ENCODE data around the gene CLIP1.
"Not testable (repeated sequence)": the region's sequence is repeated elsewhere in the genome, so short reads cannot be mapped to it uniquely, and the experiment has no call there.

Gene CLIP1

GRCh38 chr12:122429043-122429442 is 6.6 kb upstream of the CLIP1 start:
- DNase-seq: not testable (repeated sequence)

DNA sequence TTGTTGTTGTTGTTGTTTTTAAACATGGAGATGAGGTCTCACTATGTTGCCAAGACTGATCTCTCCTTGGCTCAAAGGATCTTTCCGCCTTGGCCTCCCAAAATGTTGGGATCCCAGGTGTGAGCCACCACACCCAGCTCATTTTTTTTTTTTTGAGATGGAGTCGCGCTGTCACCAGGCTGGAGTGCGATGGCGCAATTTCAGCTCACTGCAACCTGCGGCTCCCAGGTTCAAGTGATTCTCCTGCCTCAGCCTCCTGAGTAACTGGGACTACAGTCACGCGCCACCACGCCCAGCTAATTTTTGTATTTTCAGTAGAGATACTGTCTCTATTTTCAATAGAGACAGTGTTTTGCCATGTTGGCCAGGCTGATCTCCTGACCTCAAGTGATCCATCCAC is 4.9 kb upstream of the CLIP1 start:
- DNase-seq: no peak

DNA sequence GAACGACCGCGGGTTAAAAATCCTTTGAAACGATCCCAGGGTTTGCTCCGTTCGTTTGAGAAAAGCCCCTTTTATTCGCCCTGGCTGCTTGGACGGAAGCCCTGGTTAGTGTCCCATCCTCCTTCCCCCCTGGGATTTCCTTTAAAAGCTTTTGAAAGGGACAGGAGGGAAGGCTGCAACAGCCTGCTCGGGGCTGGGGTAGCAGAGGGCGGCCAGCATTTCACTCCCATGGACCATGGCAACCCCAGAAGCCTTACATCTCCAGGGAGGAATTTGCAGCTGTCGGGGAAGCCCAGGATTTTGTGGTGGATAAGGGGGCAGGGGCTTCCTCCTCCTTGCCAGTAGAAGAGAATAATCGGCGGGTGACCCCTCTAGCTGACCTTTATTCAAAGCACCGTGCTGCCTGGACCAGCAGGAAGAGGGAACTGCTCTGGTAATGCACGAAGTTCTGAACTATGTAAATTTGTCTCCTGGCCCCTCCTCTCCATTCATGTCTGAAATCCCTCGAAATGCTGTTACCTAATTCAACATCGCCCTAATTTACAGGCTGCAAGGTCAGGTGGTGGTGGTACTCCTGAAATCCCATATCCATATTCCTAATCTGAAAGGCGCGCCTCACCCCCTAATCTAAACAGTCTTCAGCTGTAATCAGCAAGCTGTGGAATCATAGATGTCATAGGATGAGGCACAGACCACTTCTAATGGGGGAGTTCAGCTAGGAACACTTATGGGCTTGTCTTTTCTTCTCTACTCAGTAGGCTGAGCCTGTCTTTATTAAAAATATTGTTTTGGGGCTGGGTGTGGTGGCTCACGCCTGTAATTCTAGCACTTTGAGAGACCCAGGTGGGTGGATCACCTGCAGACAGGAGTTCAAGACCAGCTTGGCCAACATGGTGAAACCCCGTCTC is 1.0 kb upstream of the CLIP1 start:
- DNase-seq: peak; percentile 87

DNA sequence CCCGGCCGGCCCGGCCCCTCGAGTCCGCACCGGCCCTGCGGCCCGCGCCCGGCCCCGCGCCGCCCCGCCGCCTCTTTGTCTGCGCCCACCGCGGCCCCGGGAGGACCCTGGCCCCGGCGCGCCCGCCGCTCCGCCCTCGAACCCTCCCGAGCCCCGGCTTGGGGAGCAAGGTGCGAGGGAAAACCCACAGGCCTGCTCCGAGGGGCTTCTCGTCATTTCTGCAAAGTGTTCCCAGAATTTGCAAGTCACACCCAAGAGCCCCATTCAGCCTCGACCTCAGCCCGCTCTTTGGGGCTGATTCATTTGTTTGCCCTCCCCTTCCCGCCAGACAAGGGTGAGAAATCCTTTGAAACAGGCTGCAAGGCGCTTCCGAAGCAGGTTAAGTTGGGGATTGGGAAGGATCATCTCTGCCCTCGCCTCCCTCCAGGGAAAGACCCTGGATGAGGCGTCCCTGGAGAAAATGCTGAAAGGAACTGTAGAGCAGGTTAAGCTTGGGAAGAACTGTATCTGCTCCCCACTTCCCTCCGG is 325 bp upstream of the CLIP1 start:
- DNase-seq: no peak

GRCh38 chr12:122421187-122421820 is 1.2 kb downstream of the CLIP1 start:
- DNase-seq: peak; percentile 83

DNA sequence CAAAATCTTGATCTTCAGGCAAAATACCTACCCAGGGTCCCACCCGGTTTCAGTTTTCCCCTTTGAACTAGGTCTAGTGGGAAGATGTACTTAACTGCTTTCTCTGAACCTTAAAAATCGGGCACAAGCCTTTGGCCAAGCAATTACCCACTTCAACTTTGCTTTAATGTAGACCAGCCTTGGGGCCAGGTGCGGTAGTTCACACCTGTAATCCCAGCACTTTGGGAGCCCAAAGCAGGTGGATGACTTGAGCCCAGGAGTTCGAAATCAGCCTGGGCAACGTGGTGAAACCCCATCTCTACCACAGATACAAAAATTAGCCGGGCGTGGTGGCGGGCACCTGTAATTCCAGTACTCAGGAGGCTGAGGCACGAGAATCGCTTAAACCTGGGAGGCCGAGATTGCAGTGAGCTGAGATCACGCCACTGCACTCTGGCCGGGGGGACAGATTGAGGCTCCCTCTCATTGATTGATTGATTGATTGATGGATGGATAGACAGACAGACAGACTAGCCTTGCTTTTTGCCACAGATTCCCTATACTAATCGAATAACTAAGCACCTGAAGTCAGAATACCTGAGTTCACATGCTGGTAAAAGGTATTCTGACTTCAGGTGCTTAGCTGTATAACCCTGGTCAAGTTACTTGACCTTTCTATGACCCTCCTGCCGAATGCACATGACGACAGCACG is 1.9 kb downstream of the CLIP1 start:
- DNase-seq: no peak

DNA sequence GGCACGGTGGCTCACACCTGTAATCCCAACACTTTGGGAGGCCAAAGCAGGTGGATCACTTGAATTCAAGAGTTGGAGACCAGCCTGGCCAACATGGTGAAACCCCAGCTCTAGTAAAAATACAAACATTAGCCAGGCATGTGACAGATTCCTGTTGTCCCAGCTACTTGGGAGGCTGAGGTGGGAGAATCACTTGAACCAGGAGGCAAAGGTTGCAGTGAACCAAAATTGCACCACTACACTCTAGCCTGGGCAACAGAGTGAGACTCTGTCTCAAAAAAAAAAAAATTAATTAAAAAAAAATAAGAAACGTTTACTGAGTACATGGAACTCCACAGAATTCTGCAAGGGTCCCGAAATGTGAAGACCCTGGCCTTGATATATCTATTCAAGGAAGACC is 3.4 kb downstream of the CLIP1 start:
- DNase-seq: not testable (repeated sequence)

DNA sequence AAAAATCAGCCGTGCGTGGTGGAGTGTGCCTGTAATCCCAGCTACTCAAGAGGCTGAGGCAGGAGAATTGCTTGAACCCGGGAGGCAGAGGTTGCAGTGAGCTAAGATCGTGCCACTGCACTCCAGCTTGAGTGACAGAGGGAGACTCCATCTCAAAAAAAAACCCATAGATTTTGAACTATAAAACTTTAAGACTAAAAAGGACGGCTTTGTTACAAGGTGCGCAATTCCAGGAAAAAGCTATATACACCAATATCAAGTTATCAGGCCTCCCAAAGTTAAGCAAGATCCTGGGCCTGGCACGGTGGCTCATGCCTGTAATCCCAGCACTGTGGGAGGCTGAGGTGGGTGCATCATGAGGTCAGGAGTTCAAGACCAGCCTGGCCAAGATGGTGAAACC is 6.8 kb downstream of the CLIP1 start:
- DNase-seq: not testable (repeated sequence)

- DNase-seq: no peak
Observed at GRCh38 chr12:122413516-122414404, 8.7 kb downstream of the CLIP1 start.

DNA sequence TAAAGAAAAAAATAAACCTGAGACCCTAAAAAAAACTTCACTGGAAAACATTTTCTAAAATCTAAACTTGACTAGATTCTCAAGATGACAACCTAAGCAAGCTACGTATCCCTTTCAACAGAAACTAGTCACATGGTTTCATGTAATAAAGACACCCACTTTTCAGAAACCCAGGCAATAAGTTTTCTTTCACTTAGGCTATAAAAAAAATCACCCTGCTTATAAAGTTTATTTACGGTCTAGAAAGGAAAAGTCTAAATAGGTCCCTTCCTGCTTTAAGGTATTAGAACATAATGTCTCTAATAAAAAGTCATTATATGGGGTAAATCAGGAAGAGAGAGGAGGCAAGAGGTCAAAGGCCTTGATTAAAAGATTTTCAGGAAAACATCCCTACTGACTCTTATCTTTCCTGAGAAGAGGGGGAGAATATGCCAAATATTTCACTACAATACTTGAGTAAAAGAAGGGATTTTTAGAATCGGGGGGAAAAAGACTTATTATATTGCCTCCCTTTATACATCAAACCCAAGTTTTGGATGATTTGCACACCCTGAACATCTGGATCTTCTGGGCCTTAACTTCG is 9.5 kb downstream of the CLIP1 start:
- DNase-seq: no peak

GRCh38 chr12:122411537-122411936 is 10.9 kb downstream of the CLIP1 start:
- DNase-seq: no peak

DNA sequence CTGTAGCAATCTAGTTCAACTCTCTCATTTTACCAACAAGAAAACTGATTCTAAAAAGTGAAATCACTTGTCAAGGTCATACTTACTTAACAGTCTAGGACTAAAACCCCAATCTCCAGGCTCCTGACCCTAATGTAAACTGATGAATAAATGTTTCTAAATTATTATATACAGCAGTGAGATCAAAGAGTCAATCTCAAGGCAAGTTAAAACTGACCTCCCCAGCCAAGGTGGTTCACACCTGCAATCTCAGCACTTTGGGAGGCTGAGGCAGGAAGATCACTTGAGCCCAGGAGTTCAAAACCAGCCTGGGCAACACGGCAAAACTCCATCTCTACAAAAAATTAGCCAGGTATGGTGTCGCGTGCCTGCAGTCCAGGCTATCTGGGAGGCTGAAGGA is 15.3 kb downstream of the CLIP1 start:
- no peak for DNase-seq

DNA sequence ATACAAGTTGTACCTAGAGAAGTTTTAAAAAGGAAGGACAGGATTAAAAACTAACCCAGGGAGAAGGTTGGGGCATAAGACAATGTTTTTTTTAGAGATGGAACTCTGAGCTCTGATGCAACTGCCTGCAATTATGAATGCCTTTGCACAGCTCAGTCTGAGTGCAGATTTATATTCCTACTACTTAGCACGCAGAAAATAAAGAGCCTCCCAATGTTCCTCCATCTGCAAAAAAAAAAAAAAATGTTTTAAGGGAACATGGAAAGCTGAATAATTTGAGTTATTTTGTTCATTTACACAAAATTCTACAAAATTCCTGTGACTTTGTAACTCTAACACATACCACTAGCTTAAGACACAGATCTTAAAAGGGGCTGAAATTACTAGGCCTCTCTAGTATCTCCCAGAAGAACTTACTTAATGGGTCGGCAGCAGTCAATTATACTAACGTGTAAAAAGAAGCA is 15.7 kb downstream of the CLIP1 start:
- no peak for DNase-seq

- DNase-seq: no peak
Observed at GRCh38 chr12:122403831-122404230, 18.6 kb downstream of the CLIP1 start.

GRCh38 chr12:122403115-122403770 is 19.2 kb downstream of the CLIP1 start:
- DNase-seq: no peak

DNA sequence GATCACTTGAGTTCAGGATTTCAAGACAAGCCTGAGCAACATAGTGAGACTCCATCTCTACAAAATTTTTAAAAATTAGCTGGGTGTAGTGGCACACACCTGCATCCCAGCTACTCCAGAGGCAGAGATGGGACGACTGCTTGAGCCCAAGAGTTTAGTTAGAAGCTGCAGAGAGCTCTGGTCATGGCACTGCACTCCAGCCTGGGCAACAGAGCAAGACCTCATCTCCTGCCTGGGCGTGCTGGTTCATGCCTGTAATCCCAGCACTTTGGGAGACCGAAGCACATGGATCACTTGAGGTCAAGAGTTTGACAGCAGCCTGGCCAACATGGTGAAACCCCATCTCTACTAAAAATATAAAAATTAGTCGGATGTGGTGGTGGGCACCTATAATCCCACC is 20.2 kb downstream of the CLIP1 start:
- no peak for DNase-seq

- DNase-seq: peak; percentile 83
Observed at GRCh38 chr12:122399592-122400373, 22.7 kb downstream of the CLIP1 start.

DNA sequence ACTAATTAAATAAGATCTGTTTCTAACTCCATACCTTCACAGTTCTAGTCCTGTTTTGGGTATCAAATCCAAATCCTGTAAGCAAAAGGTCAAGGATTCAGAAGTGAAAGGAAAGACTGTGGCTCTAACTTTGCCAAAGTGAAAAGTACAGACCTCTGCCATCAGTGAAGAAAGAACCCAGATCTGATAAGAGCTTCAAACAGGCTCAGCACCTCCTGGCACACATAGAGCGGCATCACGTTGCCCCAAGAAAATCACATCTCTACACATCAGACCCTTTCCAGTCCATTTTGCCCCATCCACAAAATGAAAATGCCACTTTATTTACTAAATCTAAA is 23.2 kb downstream of the CLIP1 start:
- no peak for DNase-seq

DNA sequence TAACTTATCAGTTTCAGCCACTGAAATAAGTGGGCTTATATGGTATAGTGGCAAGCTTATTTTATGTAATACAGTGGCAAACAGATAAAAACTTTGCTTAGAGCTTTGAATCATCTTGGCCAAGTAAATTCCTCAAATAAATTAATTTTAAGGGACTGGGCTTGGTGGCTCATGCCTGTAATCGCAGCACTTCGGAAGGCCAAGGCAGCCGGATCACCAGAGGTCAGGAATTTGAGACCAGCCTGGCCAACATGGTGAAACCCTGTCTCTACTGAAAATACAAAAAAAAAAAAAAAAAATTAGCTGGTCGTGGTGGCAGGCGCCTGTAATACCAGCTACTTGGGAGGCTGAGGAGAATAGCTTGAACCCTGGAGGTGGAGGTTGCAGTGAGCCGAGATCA is 24.5 kb downstream of the CLIP1 start:
- DNase-seq: not testable (repeated sequence)

DNA sequence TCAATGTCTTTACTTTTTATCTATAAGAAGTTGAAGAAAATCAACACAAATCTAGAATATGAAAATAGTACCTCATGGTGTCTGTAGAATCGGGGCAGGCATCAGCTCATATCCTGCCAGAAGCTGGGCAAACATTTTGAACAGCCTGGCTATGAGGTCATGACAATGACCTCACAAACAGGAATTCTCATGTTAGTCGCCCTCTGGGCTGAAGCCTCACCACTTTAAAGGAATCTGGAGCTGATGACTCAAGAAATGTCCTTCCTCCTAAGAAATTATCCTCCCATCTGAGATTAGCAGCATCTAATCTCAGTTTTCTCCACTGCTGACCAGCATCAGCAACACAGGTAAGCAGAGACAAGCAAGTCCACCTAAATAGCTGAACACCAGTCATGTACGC is 27.1 kb downstream of the CLIP1 start:
- DNase-seq: no peak
